Measurements from ENCODE around the gene CCDC13. TPM values are rescaled to one million over a fixed set of nuclear protein-coding genes. Genes with fewer than 3 reads are reported as not detected.

Gene CCDC13
- total and polyA plus RNA-seq, 2 donors (not counting 3 experiments of a cell fraction or from before 2014, with no cell fraction given) = 0.36 to 0.82 TPM

DNA sequence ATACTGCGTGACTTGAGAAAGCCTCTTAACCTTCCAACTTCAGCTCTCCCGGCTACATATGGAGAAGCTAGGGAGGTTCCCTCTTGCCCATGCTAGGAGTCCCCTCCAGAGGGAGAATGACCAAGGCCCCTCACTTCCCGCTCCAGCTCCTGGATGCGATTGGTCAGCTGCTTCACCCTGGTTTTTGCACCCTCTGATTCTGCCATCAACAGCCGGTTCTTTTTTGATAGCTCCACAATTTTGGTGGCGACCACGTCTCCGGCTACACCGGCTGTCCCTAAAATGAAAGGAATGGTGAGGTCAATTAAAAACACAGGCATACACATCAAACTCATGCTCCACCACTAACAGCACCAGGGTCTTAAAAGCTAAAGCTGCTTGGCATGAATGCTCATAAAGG, 20.6 kb downstream of the CCDC13 start:
- Histone ChIP-seq H3K4me2 (ENCODE audit: insufficient read depth, low read length) (no peak overlapping the region), H3K79me2 (ENCODE audit: control insufficient read depth, insufficient read depth, low read length) (no peaks in the 10 kb centered on the region), H3K9ac (replicated peaks; ENCODE audit: extremely low read depth, insufficient read depth, low read length) (no peak overlapping the region), H3K4me1 (ENCODE audit: control insufficient read depth, extremely low read depth, insufficient read depth, low read length) (no peaks in the 10 kb centered on the region), H3K9me1 (replicated peaks; ENCODE audit: control insufficient read depth, extremely low read depth, insufficient read depth, low read length) (no peaks in the 10 kb centered on the region), H3K27me3 (ENCODE audit: control insufficient read depth in 2 of 2, insufficient read depth in 2 of 2, low read length in 2 of 2) (peaks cover 0 to 2% of the 10 kb centered on the region in 2 experiments), H3K27ac (ENCODE audit: insufficient read depth, low read depth, low read length) (no peak overlapping the region), H3K4me3 (replicated peaks in 1 of 3; ENCODE audit: insufficient read depth in 1 of 3, low read depth in 1 of 3, low read length in 3 of 3) (no peak overlapping the region), H3K36me3 (ENCODE audit: control insufficient read depth in 2 of 2, extremely low read depth in 1 of 2, insufficient read depth in 2 of 2, low read length in 2 of 2) (no peaks in the 10 kb centered on the region), H3K9me3 (replicated peaks; ENCODE audit: control insufficient read depth, insufficient read depth, low read length) (no peaks in the 10 kb centered on the region), H2AFZ (ENCODE audit: low read depth, low read length) (no peak overlapping the region), H4K20me1 (replicated peaks; ENCODE audit: control insufficient read depth, extremely low read depth, insufficient read depth, low read length) (no peaks in the 10 kb centered on the region)
- ChIA-PET CTCF (interaction anchor here (7.4 kb wide), 1 partner anchor 7 kb away, joined by 61 read pairs; no protein-coding TSS in a partner anchor), POLR2A (no interaction called here)
- no TSS peak for BruUV-seq (replicated peaks)
- DNase-seq (ENCODE audit: low read depth, low spot score) = no peak
- no peak for FAIRE-seq
- dilution Hi-C loops (cut with MboI; ENCODE audit: extremely low pct_ligation_motif_present, low sequenced_read_pairs) = no loop called here
- intact Hi-C loops (cut with micrococcal nuclease) = no loop called here
- TF ChIP-seq GATA2 (IDR thresholded peaks at IDR 0.05; ENCODE audit: insufficient read depth, insufficient read length, low read depth, low read length) (no peak), POLR2AphosphoS5 (IDR thresholded peaks at IDR 0.05; ENCODE audit: insufficient read depth, low read depth, low read length) (no peak), MYC (IDR thresholded peaks at IDR 0.05; ENCODE audit: low read depth, low read length) (no peak), EZH2 (IDR thresholded peaks at IDR 0.05; ENCODE audit: borderline replicate concordance, low read depth, low read length, severe bottlenecking) (no peak), JUN (IDR thresholded peaks at IDR 0.05; ENCODE audit: borderline replicate concordance, insufficient read depth, insufficient read length, low read depth) (no peak), POLR2A (IDR thresholded peaks at IDR 0.05; ENCODE audit: low read depth, low read length) (no peak), FOS (IDR thresholded peaks at IDR 0.05; ENCODE audit: borderline replicate concordance, insufficient read depth, low read length) (no peak)
- TF ChIP-seq, protein P1, sequence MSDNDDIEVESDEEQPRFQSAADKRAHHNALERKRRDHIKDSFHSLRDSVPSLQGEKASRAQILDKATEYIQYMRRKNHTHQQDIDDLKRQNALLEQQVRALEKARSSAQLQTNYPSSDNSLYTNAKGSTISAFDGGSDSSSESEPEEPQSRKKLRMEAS (IDR thresholded peaks at IDR 0.05; ENCODE audit: insufficient read depth, insufficient read length) = no peak
- TF ChIP-seq, protein P2, sequence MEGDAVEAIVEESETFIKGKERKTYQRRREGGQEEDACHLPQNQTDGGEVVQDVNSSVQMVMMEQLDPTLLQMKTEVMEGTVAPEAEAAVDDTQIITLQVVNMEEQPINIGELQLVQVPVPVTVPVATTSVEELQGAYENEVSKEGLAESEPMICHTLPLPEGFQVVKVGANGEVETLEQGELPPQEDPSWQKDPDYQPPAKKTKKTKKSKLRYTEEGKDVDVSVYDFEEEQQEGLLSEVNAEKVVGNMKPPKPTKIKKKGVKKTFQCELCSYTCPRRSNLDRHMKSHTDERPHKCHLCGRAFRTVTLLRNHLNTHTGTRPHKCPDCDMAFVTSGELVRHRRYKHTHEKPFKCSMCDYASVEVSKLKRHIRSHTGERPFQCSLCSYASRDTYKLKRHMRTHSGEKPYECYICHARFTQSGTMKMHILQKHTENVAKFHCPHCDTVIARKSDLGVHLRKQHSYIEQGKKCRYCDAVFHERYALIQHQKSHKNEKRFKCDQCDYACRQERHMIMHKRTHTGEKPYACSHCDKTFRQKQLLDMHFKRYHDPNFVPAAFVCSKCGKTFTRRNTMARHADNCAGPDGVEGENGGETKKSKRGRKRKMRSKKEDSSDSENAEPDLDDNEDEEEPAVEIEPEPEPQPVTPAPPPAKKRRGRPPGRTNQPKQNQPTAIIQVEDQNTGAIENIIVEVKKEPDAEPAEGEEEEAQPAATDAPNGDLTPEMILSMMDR (IDR thresholded peaks at IDR 0.05; ENCODE audit: extremely low read depth in 1 of 2, insufficient read depth in 1 of 2, low read depth in 1 of 2, low read length in 2 of 2) = no peak

All from endothelial cell of umbilical vein (primary cell).